Measurements from ENCODE around the gene RAB24.
A peak's percentile ranks its signal among the peaks of the same experiment; 100 is the strongest.

GRCh38 chr5:177312649-177313181 is 9.2 kb upstream of the RAB24 start:
- TF ChIP-seq POLR2A (IDR thresholded peaks at IDR 0.05; ENCODE audit: low read length) (peak; percentile 77), GATA1 (IDR thresholded peaks at IDR 0.05; ENCODE audit: low read depth, low read length) (no peak)

Measured in erythroblast (primary cell).